SK-N-SH treated with all-trans-retinoic acid at 6 μM for 48 hours (cell line): ENCODE results near the gene CCM2.

Source experiments
- ATAC-seq: fragments of 200-7000 bp; cut with Tn5 transposase; 3 replicates; pipeline ENCODE4 v1.9.1; 2020; ENCODE audit warnings: mild to moderate bottlenecking, moderate library complexity
- ARNTL ChIP-seq: fragments of 450-650 bp; formaldehyde crosslinking; IDR thresholded peaks from 2 replicates; pipeline ENCODE4 v1.5.0; 2020; ENCODE audit warnings: low read depth, mild to moderate bottlenecking, moderate library complexity, borderline replicate concordance
- BACH2 ChIP-seq: fragments of 250-450 bp; sonication (Bioruptor Pico); IDR thresholded peaks from 2 replicates; pipeline ENCODE4 v1.9.0; 2021; ENCODE audit warnings: mild to moderate bottlenecking, borderline replicate concordance
- ESRRG ChIP-seq: fragments of 250-450 bp; sonication (Bioruptor Pico); IDR thresholded peaks from 2 replicates; pipeline ENCODE4 v1.6.1; 2021; ENCODE audit warnings: mild to moderate bottlenecking
- GLIS3 ChIP-seq: fragments of 250-450 bp; sonication (Bioruptor Pico); IDR thresholded peaks from 2 replicates; pipeline ENCODE4 v1.5.0; 2020; ENCODE audit warnings: mild to moderate bottlenecking, moderate library complexity
- ISL1 ChIP-seq: fragments of 250-450 bp; sonication (Bioruptor Pico); IDR thresholded peaks from 2 replicates; pipeline ENCODE4 v2.1.2; 2022; ENCODE audit warnings: mild to moderate bottlenecking, moderate library complexity
- OSR1 ChIP-seq: fragments of 250-450 bp; sonication (Bioruptor Pico); IDR thresholded peaks from 2 replicates; pipeline ENCODE4 v1.8.0; 2022; ENCODE audit warnings: moderate library complexity, mild to moderate bottlenecking, inconsistent platforms
- PPARA ChIP-seq: fragments of 250-450 bp; sonication (Bioruptor Pico); IDR thresholded peaks from 2 replicates; pipeline ENCODE4 v1.5.0; 2020; ENCODE audit warnings: mild to moderate bottlenecking, borderline replicate concordance
- TCF4 ChIP-seq: fragments of 250-450 bp; sonication (Bioruptor Pico); IDR thresholded peaks from 2 replicates; pipeline ENCODE4 v1.8.0; 2021; ENCODE audit warnings: mild to moderate bottlenecking, moderate library complexity, borderline replicate concordance
- TOX ChIP-seq: fragments of 250-450 bp; sonication (Bioruptor Pico); IDR thresholded peaks from 2 replicates; pipeline ENCODE4 v1.8.0; 2021; ENCODE audit warnings: mild to moderate bottlenecking, moderate library complexity, borderline replicate concordance
- ZFP30 ChIP-seq: fragments of 450-650 bp; formaldehyde crosslinking; IDR thresholded peaks from 2 replicates; pipeline ENCODE4 v1.5.0; 2022; ENCODE audit warnings: mild to moderate bottlenecking, moderate library complexity
- ZNF565 ChIP-seq: fragments of 450-650 bp; formaldehyde crosslinking; conservative IDR thresholded peaks from 2 replicates; pipeline ENCODE4 v1.5.0; 2020; ENCODE audit warnings: low read depth, mild to moderate bottlenecking, moderate library complexity
- ZNF70 ChIP-seq: fragments of 450-650 bp; formaldehyde crosslinking; IDR thresholded peaks from 2 replicates; pipeline ENCODE4 v1.5.0; 2020; ENCODE audit warnings: mild to moderate bottlenecking, moderate library complexity
- ZNF8 ChIP-seq: fragments of 450-650 bp; formaldehyde crosslinking; IDR thresholded peaks from 2 replicates; pipeline ENCODE4 v1.5.0; 2020; ENCODE audit warnings: mild to moderate bottlenecking, moderate library complexity
- TF ChIP-seq, protein P1 (sequence below): fragments of 250-450 bp; sonication (Bioruptor Pico); IDR thresholded peaks from 2 replicates; pipeline ENCODE4 v1.5.0; 2020; ENCODE audit warnings: mild to moderate bottlenecking, moderate library complexity
- TF ChIP-seq, protein P2 (sequence below): fragments of 250-450 bp; sonication (Bioruptor Pico); IDR thresholded peaks from 2 replicates; pipeline ENCODE4 v1.8.0; 2021; ENCODE audit warnings: low read depth, mild to moderate bottlenecking, moderate library complexity, borderline replicate concordance
- TF ChIP-seq, protein P3 (sequence below): fragments of 250-450 bp; sonication (Bioruptor Pico); IDR thresholded peaks from 2 replicates; pipeline ENCODE4 v1.8.0; 2020; ENCODE audit warnings: mild to moderate bottlenecking, moderate library complexity, borderline replicate concordance

Gene CCM2

DNA sequence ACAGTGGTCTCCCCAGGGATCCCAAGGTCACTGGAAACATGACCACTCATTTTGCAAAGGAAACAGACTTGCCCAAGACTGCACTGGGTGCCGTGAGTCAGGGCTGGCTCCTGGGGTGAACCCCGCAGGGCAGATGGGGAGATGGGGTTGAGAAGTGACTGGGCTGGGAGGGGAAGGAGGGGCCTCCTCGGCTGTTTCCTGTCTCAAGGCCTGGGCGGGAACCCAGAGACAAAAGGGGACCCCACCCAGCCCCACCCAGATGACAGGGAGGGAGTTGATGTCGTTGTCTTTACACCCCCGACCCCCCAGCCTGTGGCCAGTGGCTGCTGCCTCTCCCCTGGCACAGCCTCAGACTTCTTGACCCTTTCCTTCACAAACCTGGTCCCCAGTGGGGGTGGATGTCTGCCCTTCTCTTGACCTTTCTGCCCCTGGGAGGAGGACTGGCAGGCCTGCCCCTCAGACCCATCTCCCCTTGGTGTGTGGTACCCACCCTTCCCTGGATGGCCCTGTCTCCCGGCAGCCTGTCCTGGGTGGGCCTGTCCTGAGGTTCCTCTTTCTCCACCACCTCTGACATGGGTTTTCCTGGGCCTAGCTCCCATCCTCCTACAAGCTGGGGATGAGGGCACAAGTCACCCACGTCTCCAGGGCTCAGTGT, 22.6 kb upstream of the CCM2 start (continued):
- TF ChIP-seq, protein P1, sequence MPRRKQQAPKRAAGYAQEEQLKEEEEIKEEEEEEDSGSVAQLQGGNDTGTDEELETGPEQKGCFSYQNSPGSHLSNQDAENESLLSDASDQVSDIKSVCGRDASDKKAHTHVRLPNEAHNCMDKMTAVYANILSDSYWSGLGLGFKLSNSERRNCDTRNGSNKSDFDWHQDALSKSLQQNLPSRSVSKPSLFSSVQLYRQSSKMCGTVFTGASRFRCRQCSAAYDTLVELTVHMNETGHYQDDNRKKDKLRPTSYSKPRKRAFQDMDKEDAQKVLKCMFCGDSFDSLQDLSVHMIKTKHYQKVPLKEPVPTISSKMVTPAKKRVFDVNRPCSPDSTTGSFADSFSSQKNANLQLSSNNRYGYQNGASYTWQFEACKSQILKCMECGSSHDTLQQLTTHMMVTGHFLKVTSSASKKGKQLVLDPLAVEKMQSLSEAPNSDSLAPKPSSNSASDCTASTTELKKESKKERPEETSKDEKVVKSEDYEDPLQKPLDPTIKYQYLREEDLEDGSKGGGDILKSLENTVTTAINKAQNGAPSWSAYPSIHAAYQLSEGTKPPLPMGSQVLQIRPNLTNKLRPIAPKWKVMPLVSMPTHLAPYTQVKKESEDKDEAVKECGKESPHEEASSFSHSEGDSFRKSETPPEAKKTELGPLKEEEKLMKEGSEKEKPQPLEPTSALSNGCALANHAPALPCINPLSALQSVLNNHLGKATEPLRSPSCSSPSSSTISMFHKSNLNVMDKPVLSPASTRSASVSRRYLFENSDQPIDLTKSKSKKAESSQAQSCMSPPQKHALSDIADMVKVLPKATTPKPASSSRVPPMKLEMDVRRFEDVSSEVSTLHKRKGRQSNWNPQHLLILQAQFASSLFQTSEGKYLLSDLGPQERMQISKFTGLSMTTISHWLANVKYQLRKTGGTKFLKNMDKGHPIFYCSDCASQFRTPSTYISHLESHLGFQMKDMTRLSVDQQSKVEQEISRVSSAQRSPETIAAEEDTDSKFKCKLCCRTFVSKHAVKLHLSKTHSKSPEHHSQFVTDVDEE = no peak
- no peak for TF ChIP-seq ESRRG (CRISPR knock-in tag)
- TF ChIP-seq, protein P2, sequence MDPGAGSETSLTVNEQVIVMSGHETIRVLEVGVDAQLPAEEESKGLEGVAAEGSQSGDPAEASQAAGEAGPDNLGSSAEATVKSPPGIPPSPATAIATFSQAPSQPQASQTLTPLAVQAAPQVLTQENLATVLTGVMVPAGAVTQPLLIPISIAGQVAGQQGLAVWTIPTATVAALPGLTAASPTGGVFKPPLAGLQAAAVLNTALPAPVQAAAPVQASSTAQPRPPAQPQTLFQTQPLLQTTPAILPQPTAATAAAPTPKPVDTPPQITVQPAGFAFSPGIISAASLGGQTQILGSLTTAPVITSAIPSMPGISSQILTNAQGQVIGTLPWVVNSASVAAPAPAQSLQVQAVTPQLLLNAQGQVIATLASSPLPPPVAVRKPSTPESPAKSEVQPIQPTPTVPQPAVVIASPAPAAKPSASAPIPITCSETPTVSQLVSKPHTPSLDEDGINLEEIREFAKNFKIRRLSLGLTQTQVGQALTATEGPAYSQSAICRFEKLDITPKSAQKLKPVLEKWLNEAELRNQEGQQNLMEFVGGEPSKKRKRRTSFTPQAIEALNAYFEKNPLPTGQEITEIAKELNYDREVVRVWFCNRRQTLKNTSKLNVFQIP (CRISPR knock-in tag) = no peak

DNA sequence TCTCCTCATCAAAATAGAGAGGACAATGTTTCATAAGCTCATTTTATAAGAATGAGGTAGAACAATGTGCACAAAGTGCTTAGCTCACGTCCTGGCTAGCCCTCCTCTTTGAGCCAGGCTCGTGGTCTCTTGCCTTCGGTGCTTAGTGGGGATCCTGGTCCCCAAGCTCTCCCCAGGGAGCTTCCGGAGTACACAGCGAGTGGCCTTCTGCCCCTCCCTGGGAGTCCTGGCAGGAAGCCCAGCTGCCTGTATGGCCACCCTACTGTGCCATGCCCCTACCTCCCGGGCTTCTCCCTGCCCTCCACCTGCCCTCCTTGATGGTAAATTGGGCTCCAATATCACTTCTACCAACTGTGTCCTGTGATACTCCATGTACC, 22.1 kb upstream of the CCM2 start:
- TF ChIP-seq GLIS3 (CRISPR knock-in tag) = no peak
- TF ChIP-seq OSR1 = no peak
- TF ChIP-seq ESRRG (CRISPR knock-in tag) = no peak
- TF ChIP-seq, protein P1 = no peak
- TF ChIP-seq PPARA = no peak
- no peak for TF ChIP-seq ARNTL (CRISPR knock-in tag)
- TF ChIP-seq, protein P3, sequence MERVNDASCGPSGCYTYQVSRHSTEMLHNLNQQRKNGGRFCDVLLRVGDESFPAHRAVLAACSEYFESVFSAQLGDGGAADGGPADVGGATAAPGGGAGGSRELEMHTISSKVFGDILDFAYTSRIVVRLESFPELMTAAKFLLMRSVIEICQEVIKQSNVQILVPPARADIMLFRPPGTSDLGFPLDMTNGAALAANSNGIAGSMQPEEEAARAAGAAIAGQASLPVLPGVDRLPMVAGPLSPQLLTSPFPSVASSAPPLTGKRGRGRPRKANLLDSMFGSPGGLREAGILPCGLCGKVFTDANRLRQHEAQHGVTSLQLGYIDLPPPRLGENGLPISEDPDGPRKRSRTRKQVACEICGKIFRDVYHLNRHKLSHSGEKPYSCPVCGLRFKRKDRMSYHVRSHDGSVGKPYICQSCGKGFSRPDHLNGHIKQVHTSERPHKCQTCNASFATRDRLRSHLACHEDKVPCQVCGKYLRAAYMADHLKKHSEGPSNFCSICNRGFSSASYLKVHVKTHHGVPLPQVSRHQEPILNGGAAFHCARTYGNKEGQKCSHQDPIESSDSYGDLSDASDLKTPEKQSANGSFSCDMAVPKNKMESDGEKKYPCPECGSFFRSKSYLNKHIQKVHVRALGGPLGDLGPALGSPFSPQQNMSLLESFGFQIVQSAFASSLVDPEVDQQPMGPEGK (CRISPR knock-in tag) = no peak
- TF ChIP-seq, protein P2 (CRISPR knock-in tag) = no peak
- TF ChIP-seq TOX (CRISPR knock-in tag) = no peak
- TF ChIP-seq ZNF8 = no peak
- ATAC-seq = no peak

DNA sequence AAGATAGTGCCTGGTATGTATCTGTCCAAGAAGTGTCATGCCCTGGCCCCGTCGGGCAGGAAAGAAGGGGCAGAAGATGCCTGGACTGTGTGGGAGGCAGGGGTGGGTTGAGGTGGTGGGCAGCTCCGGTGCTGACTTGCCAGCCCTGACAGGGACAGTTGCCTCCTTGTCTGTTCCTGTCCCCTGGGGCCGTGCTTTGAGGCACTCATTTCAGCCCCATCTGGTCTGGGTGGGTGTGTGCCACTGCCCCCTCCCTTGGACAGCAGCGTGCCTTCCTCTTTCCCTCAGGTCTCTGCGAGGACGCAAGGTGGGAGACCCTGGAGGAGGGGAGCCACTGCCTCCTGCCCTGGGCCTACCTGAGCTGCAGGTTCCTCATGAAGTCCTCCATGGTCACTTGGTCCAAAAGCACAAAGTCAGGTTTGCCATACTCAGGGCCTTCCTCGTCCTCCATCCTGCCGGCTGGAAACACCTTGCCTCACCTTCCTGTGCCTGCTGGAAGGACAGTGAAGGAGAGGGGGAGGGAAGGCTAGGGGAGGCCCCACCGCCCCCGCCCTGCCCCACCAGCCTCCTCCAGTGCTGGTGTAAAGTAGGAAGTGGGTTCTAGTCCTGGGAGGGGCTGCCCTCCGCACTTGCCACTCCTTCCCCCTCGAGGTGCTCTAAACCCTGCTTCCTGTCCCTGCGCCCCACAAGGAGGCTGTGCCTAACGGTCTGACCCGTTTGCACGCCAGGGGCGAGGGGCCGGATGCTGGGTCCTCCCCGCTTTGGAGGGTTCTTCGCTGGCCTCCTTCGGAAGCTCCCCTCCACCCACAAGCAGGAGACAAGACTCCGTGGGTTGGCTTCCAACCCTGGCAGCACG, 21.3 kb upstream of the CCM2 start, which contains the start of gene MYO1G:
Gene MYO1G, minus strand, starts transcription at position 505 of the 856 bp plus-strand sequence. Its CDS starts 54 bp downstream, at position 451.
- no peak for ATAC-seq
- TF ChIP-seq ISL1 (CRISPR knock-in tag) (no peak), TOX (CRISPR knock-in tag) (no peak), ZNF565 (CRISPR knock-in tag) (no peak), BACH2 (CRISPR knock-in tag) (no peak), ZFP30 (CRISPR knock-in tag) (no peak), TCF4 (CRISPR knock-in tag) (no peak), GLIS3 (CRISPR knock-in tag) (no peak), ZNF70 (CRISPR knock-in tag) (no peak), ESRRG (CRISPR knock-in tag) (no peak)
- TF ChIP-seq, protein P3 (CRISPR knock-in tag) = no peak
- TF ChIP-seq, protein P1 = no peak
- TF ChIP-seq, protein P2 (CRISPR knock-in tag) = no peak
